NOMO-1 treated with dmso at 0.1 percent for 144 hours (cell line): ENCODE data around the gene TMEM74B.

ENCODE experiments used
- DNase-seq: peaks from one replicate; lab custom pipeline; 2025; ENCODE audit not compliant: unreplicated experiment; lab: John Stamatoyannopoulos, UW

The TMEM74B gene

GRCh38 chr20:1144401-1145172 lies 40.2 kb downstream of the TMEM74B start:
- no peak for DNase-seq

GRCh38 chr20:1137236-1137635 lies 47.5 kb downstream of the TMEM74B start:
- no peak for DNase-seq

GRCh38 chr20:1134836-1135235 lies 49.9 kb downstream of the TMEM74B start:
- no peak for DNase-seq

- no peak for DNase-seq
Observed at GRCh38 chr20:1134355-1134754, 50.4 kb downstream of the TMEM74B start.

- DNase-seq: no peak
Observed at GRCh38 chr20:1131354-1131753, 53.4 kb downstream of the TMEM74B start.

GRCh38 chr20:1130847-1131246 lies 53.9 kb downstream of the TMEM74B start:
- peak; percentile 89 for DNase-seq
